IPS DF 19.7 (cell line): Measurements from ENCODE around the gene CEP152.
"Not testable (repeated sequence)": the region's sequence is repeated elsewhere in the genome, so short reads cannot be mapped to it uniquely, and the experiment has no call there.

Experiments
- DNase-seq: peaks from one replicate; pipeline ENCODE4 v3.0.0-alpha.2; 2013; ENCODE audit warnings: low read depth, low spot score

The CEP152 gene

DNA sequence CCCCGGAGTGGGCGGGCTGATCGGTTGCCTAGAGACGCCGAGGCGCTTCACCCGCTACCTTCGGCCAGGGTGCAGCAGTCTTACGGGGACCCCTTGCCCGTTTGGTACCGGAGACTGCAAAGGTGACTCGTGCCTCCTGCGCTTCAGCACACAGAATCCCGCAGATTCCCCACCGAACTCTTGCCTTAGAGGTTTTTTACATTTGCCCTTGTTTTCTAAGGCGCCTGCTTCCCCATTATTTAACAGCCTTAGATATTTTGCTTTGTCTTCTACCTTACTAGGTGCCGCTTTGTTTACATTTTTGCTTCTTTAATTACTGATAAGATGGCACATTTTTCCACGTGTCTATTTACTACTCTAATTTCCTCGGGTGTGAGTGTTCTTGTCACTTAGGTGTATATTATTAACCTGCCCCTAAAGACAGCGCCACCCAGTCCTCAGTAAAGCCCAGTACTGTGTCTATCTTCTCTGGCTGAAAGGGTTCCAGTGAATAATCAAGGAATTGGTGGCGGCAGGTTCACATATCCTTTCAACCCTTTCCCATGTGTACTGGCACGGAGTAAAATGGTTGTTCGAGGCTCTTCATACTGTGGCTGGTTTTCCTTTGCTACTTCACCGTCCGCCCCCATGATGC, 573 bp upstream of the CEP152 start:
- DNase-seq = no peak

DNA sequence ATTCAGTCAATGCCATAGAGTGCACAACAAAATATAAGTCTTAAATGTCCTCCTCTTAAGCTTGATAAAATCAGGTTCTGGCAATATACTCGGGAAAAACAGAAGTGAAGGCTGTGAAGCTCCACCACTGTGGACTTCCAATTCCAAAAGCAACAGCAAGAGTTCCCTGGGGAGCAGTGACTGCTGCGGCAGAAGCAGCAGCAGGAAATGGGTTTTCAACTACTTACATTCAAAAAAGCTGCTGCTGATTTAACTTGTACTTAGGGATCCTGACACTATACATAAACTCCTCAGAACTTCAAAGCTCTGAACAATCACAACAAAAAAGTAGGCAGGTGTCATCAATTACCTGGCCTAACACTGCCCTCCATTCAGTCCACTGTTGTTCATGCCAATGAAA, 4.7 kb downstream of the CEP152 start:
- DNase-seq = no peak

DNA sequence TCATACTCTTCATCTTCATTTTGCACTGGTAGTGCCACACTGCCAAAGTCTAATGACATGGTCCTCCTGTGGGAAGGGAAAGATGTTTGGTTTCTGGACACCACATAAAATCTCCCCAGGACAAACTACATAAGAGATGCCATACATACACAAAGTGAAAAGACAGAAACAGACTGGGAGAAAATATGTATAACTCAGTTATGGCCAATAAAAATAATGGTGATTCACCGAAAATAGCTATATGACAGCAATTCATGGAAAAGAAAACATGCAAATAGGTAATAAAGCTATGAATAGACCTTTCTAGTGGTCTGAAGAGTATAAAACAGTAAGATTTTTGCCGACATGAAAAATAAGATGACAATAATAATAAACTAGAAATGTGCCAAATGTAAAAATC, 5.3 kb downstream of the CEP152 start:
- DNase-seq = no peak

DNA sequence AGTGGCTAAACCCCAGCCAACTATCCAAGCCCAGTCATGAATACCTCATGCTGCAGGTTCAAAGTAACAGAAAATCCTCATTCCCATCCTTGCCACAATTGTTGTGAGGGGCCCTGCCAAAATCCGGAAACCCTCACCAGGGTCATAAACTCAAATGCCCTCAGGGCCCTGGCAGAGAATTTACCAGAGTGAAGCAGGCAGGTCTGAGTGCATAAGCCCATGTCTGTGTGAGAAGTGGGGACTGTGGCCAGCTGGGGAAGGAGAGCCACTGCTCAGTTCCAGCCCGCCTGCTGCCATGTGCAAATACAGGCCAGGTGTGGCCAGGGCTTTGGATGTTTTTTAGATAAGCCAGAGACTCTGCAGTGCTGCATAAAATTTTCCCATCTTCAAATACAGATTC, 7.0 kb downstream of the CEP152 start:
- DNase-seq = no peak

DNA sequence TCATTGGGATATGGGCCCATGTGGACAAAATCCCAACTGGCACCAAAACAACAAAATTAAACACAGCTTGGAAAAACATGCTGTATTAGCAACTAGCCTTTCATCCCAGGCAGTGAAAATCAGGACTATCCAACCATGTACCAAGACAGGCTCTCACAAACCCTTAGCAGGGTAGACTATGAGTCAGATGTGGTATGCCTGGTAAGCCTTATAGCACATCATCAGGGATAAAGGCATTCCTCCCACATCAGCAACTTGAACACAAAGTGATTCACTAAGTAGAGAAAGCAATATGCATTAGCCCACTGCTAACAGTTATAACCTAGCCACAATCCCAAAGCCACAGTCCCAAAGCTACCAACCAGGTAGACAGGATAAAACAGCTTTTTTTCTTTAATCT, 8.0 kb downstream of the CEP152 start:
- DNase-seq = no peak

DNA sequence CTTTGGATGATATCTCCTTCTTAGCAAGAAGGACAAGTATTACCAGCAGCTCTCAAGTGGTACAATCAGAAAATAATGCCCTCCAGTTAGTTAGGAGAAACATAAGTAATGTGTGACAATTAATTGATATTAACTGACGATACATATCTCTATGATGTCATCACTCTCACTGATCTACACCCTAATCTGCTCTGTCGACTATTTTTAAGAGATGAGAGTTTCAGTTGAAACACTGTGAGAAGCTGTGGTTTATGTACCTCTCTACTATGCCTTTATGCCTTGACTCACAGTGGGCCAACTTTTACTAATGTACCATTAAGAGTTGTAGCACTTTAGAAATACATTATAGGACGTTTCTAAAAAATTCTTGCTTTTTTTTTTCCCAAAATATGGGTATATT, 8.6 kb downstream of the CEP152 start:
- no peak for DNase-seq

DNA sequence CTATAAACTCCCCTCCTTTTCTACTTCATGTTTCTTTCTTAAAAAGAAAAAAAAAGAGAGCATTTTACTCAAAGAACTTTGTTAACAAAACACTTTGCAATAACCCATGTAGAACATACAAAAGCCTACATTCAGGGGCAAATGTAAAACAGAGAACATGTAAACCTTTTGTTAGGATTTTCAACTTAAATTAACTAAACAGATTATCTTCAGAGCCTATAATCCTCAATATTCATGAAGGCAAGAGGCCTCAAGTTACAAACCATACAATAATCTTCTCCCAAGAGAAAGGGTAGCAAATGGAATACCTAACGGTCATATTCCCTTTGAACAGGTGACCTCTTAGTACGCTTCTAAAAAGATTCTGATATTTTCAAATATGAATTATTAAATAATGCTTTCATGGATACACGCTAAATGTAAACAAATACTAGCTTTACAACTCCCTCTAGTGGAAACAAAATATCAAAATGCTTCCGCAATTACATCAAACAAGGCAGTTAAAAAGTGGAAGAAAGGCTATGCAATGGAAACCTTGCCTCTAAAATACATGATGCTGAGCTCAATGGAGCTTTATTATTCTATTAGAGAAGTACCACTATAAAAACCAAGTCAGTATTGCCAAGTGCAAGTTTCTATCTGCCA, 9.9 kb downstream of the CEP152 start:
- no peak for DNase-seq

DNA sequence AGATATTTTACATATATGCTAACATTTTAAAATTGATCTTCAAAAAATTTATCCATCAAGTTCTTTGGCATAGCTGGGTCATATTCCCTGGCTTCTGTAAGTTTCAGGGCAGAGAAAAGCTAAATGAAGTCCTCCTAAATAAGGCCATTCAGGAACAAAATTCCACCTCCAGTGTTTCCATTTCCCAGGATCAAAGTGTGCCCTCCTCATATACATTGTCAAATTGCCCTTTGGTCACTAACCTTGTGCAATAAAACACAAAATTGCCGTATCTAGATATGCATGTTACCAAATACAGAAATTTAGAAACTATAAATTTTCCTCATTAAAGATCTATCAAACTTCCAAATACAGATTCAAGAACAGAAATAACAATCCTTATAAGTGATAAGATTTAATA, 10.6 kb downstream of the CEP152 start:
- DNase-seq = no peak

DNA sequence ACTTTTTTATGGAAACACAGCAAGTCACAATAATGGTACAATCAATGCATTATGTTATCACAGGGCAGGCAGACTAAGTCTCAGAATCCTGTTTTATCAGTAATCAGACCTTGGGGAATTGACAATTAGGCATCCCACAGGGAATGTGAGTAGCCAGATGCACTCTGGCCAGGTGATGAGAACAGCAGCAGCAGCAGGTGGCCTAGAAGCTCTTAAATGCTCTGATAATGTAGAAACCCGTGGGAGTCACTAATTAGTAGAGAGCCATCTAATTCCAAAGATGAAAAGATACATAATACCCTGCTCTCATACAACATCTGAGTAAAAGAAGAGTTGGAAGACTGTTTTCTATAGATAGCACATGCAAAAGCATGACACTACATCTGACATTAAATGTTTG, 12.6 kb downstream of the CEP152 start:
- DNase-seq = no peak

DNA sequence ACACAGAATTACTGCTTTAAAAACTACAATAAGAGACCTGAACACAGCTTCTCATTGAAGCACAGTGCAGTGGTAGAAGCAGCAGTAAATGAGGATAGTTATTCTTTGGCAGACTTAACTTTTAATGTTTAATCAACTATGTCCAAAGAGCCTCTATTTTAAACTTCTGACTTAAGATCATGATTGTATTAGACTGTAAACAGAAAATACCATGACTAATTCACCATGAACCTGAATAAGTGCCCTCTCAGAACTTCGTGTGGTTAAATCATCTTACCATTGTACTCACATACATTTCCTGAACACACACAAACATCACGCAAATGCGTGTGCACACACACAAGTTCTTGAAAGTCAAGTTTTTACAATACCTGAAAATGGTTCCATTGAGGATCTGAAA, 13.9 kb downstream of the CEP152 start:
- no peak for DNase-seq

DNA sequence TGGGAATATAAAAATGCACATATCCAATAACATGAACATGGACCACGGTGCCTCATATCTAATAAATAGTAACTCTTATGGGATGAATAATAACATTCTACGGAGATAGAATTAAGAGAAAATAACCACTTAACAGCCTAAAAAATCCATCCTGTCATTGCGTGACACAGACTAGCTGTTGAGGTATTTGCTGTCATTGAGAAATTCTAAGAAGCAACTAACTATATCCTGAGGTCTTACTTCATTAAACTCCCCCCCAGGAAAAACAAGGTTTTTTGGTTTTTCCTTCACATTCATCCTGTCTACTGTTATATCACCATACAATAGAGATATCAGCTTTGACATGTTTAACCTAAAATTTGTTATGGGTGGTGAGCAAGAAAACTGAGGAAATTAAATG, 14.3 kb downstream of the CEP152 start:
- DNase-seq = no peak

DNA sequence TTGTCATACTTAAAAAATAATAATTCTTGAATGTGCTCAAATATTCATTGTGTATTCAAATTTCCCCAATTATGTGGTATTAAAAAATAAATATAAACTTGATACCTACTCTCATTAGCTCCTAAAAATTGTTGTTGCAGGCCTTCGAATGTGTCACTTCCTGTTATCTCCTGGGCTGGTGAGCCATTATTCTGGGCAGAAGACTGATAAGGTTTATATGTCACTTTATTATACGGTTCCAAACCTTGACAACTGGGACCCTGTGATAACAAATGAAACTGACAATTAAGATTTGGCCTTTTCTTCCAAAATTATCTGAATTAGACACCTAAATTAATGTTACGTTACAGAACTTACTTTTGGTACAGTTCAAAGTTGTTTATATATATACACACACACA, 15.0 kb downstream of the CEP152 start:
- no peak for DNase-seq

DNA sequence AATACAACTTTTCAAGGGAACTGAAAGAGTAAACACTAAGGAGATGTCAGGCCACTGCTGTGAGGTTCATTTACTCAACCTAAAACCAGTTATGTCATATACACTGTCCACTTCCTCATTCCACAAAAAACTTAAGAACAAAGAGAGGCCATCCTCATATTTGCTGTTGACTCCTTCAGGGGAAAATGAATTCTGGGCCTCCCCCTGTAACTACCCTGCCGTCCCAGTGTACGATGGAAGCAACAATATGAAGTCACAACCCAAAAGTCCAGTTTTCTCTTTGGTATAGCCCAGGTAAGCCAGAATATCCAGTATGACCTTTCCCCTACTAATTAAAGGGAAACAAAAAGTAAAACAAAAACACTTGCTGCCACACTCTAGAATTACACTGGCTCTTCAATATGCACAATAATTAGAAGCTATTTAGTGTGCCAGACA, 16.2 kb downstream of the CEP152 start:
- DNase-seq = no peak

DNA sequence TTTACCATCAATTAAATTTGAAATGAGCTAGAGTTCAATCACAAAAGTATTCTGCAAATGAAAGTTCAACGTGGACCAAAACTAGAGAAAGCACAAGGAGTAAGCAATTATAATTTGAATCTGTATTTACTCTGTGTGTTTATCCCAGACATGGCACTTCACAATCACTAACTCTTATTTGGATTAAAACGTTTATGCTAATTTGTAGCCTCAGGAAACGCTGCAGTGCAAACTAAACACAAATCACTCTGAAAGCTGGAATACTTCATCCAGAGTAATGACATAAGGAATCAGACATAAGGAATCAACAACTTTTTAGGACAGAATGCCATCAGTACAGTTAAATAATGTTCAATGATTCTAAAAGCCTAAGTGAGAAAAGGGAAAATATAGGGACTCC, 18.5 kb downstream of the CEP152 start:
- DNase-seq = no peak

DNA sequence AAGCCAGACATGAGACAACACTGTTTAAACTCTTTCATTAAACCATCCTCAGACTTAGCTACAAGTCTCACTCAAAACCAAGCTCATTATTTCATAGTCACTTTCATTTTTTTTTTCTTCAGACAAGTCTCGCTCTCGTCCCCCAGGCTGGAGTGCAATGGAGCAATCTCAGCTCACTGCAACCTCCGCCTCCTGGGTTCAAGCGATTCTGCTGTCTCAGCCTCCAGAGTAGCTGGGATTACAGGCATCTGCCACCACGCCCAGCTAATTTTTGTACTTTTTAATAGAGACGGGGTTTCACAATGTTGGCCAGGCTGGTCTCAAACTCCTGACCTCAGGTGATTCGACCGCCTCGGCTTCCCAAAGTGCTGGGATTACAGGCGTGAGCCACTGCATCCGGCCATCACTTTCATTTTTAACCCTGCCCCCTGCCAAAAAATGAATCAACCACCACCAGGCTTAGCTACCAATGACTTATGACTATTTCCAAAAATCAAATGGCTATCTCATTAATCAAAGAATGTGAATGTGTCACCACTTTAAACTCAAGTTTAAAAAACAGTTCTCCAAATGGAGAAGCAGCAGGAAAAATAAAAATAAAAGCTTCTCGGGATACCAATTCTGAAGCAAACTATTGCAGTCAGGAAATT, 20.3 kb downstream of the CEP152 start:
- DNase-seq = not testable (repeated sequence)

DNA sequence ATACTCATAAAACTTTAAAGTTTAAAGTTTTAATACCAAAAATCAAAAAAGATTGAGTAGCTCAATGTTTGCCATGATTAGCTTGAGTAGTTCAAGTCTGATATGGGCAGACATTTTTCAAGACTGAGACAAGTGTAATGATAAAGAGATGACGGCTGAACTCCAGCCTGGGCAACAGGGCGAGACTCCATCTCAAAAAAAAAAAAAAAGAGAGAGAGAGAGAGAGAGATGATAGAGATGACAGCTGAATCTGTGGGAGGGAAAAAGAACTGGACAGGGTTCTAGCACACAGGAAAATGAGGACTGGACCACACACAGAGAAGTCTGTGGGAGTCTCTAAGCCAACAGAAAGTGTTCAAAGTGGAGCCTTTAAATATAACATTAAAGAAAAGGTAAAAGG, 25.2 kb downstream of the CEP152 start:
- no peak for DNase-seq

DNA sequence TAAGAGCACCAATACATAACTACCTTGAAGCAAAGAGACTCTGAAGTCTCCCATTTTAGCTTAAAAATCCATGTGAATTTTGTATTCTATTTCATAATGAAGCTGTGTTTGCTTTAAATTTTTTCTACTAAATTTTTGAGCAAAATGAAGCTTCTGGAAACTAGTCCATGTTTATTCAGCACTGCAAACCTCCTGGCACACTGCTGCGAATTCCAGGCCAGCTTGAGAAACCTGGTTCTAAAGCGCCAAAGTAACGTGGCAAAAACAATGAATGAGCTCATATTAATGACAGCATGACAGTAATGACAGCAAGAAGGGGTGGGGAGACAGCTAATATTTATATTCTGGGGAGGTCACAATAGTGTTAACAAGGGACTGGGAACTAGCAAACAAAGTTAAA, 25.7 kb downstream of the CEP152 start:
- DNase-seq = no peak

DNA sequence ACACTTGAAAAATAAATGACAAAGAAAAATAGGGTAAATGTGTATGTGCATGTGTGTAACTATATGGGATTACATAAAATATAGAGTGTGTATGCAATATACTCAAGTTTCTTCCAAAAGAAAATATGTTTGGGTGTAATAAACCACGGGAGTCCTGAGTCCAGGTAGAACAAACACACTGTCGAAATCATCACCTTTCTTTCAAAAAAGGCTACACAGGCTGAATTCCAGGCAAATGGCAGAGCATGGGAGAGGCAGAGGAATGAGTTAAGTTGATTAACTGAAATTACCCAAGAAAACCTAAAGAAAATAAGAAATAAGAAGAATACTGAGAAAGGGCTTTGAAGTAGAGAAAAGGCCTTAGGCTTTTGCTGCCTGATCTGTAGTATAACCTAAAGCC, 26.1 kb downstream of the CEP152 start:
- no peak for DNase-seq

DNA sequence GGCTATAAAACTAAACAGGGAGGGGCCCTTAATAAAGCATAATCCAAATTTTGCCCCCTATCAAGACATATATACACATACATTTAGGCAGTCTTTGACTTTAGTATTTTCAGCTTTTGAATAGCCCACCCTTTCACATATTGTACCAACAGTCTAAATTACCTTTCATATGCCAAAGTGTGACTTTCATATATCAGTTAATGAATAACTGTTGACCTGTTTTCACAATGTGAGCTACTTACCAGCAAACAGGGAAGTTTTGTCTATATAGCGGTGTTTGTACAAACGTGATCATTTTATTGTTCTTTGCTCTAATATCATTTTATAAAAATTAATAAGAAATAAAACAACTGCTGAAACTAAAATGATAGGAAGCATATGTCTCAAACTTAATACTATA, 28.0 kb downstream of the CEP152 start:
- no peak for DNase-seq

DNA sequence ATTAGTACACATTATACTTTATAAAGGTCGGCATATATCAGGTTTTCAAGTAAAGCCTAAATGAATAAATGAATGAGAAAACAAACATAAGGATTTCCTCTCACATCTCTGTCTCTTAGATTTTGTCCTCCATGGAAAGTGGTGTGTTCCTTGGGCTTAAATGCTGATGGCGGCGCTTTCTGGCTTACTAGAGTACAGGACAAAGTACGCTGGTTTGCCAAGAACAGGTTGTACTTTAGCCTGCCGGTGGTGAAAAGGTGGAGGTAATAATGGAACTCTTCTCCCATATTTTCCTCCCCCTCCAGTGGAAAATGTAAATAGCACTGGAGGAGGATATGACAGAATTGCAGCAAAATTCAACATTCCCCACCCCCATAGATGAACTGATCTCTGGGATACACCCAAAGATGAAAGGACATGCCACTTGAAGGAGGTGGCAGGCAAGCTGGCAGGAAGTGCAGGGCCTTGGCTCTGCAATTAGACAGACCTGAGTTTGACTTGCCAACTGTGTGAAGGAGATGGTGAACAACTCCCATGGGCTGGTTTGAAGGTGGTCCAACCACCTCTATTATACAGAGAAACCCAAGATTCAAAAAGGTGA, 29.3 kb downstream of the CEP152 start:
- no peak for DNase-seq

DNA sequence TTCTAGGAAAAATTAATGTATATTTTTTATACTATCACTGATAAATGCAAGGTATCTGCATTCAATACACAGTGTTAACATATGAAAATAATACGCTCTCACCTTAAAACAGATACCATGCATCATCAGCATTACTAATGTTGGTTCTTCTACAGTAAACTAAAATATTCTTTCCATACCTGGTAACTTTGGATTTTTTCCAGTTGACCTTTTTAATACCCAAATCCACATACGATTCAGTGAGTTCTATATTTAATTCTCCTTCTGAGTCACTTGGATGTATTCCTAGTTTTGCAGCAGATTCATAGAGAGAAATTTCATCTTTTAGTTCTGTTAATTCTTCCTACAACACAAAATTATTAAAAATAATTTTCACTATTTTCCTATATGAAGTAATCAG, 29.9 kb downstream of the CEP152 start:
- DNase-seq = no peak

DNA sequence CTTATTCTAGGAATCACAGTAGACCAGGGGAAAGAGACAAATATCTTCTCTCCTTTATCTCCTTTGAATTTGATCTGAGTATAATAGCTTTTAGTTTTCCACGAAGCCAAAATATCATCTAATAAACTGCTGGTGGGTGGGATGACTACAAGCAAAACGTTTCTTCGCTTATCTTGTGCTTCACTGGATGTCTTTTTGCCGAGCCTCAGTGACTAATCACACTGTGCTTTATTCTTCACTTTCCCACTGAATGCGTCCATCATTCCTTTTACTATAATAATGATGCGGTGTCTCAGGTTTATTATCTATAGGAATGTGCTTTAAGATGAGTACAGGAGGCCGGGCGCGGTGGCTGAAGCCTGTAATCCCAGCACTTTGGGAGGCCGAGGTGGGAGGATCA, 32.5 kb downstream of the CEP152 start:
- DNase-seq = no peak
